ENCODE measurements around the gene BLCAP.
"Not testable (repeated sequence)": the region's sequence is repeated elsewhere in the genome, so short reads cannot be mapped to it uniquely, and the experiment has no call there.

Gene BLCAP, protein sequence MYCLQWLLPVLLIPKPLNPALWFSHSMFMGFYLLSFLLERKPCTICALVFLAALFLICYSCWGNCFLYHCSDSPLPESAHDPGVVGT

DNA sequence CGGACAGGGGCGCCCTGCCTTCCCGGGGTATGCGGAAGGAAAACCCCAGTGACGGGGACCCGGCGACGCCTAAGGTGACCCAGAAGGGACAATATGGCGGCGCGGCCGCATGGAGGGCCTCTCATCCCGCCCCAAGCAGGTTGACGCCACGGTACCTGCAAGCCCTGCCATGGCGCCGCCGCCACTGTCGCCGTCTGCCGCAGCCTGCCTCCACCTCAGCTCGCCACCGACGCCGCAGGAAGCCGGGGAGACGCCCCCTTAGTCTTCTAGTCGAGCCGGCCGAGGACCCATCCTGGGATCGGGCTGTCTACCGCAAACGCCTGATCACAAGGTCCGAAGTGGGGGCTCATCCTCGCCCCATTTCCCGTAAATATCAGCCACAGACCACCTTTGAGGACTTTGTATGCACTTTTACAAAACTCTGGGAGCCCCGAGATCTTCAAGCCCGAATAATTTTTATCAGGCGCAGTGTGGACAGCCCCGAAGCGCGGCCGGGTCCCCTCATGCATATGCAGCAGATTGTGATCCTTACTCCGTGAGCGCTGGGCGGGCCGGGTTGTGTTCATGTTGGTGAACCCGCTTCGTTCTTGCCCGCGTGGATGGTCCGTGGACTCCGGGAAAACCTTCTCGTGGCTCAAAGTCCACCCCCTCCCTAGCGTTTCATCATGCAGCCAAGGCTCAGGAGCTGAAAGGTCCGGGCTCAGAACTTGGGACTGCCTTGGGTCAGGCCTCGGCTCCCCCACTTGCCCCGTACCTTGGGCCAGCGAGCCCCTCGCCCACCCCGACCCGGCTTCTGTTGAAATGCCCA, at the start of gene BLCAP:
Gene BLCAP (minus strand): TSS at position 239 of the 808 bp plus-strand sequence. CDS start 8,702 bp downstream, outside the sequence.
- no peaks in the 10 kb centered on the region for H3K9me3 ChIP-seq (ENCODE audit: control insufficient read depth, insufficient read depth, low read depth, low read length)
- peaks cover 5% of the 10 kb centered on the region; the same call in 1 of the 2 replicates for H3K36me3 ChIP-seq (ENCODE audit: control insufficient read depth, insufficient read depth, low read length)
- H3K27ac ChIP-seq (ENCODE audit: low read depth, low read length) = peak within 1 kb of the TSS; percentile 100
- peak within 1 kb of the TSS; percentile 91 for H3K4me3 ChIP-seq (ENCODE audit: low read depth, low read length)
- peak within 1 kb of the TSS; percentile 100 for H3K9ac ChIP-seq (ENCODE audit: low read length)
- H3K27me3 ChIP-seq (ENCODE audit: control insufficient read depth, insufficient read depth, low read length) = no peaks in the 10 kb centered on the region
- H3K4me1 ChIP-seq (ENCODE audit: control insufficient read depth, insufficient read depth, low read length) = peaks cover 38% of the 10 kb centered on the region

GRCh38 chr20:37577436-37577835, 49.8 kb upstream of the BLCAP start:
- H3K27ac ChIP-seq (ENCODE audit: low read depth, low read length); H3K36me3 ChIP-seq (ENCODE audit: control insufficient read depth, insufficient read depth, low read length); H3K27me3 ChIP-seq (ENCODE audit: control insufficient read depth, insufficient read depth, low read length); H3K4me1 ChIP-seq (ENCODE audit: control insufficient read depth, insufficient read depth, low read length); H3K9ac ChIP-seq (ENCODE audit: low read length); H3K9me3 ChIP-seq (ENCODE audit: control insufficient read depth, insufficient read depth, low read depth, low read length); H3K4me3 ChIP-seq (ENCODE audit: low read depth, low read length): not testable (repeated sequence)

DNA sequence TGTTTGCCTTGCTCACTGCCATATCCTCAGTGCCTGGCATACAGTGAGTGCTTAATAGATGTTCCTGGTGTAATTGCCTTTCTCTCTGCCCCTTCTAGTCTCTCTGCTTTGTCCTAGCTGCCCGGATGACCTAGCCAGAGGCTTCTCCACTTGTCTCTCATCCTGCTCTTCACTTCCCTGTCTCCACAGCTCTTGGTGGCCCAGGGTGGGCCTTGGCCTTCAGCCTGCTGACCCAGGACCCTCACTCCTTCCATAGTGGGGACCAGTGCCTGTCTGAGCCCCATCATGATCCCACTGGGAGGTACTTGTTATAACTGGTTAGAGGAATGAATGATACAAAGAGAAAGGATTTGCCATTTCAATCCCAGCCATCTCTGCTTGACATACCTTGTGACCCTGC, 49.2 kb upstream of the BLCAP start:
- no peaks in the 10 kb centered on the region for H3K27me3 ChIP-seq (ENCODE audit: control insufficient read depth, insufficient read depth, low read length)
- no peak overlapping the region for H3K4me3 ChIP-seq (ENCODE audit: low read depth, low read length)
- H3K4me1 ChIP-seq (ENCODE audit: control insufficient read depth, insufficient read depth, low read length) = peaks cover 4% of the 10 kb centered on the region; the same call in 1 of the 2 replicates
- H3K27ac ChIP-seq (ENCODE audit: low read depth, low read length) = no peak overlapping the region
- H3K36me3 ChIP-seq (ENCODE audit: control insufficient read depth, insufficient read depth, low read length) = no peaks in the 10 kb centered on the region
- no peak overlapping the region for H3K9ac ChIP-seq (ENCODE audit: low read length)
- H3K9me3 ChIP-seq (ENCODE audit: control insufficient read depth, insufficient read depth, low read depth, low read length) = no peaks in the 10 kb centered on the region

GRCh38 chr20:37575884-37576283, 48.2 kb upstream of the BLCAP start:
- H3K27ac ChIP-seq (ENCODE audit: low read depth, low read length) = no peak overlapping the region
- peaks cover 4% of the 10 kb centered on the region; the same call in 1 of the 2 replicates for H3K4me1 ChIP-seq (ENCODE audit: control insufficient read depth, insufficient read depth, low read length)
- no peak overlapping the region for H3K4me3 ChIP-seq (ENCODE audit: low read depth, low read length)
- no peaks in the 10 kb centered on the region for H3K27me3 ChIP-seq (ENCODE audit: control insufficient read depth, insufficient read depth, low read length)
- H3K9ac ChIP-seq (ENCODE audit: low read length) = no peak overlapping the region
- H3K36me3 ChIP-seq (ENCODE audit: control insufficient read depth, insufficient read depth, low read length) = no peaks in the 10 kb centered on the region
- no peaks in the 10 kb centered on the region for H3K9me3 ChIP-seq (ENCODE audit: control insufficient read depth, insufficient read depth, low read depth, low read length)

DNA sequence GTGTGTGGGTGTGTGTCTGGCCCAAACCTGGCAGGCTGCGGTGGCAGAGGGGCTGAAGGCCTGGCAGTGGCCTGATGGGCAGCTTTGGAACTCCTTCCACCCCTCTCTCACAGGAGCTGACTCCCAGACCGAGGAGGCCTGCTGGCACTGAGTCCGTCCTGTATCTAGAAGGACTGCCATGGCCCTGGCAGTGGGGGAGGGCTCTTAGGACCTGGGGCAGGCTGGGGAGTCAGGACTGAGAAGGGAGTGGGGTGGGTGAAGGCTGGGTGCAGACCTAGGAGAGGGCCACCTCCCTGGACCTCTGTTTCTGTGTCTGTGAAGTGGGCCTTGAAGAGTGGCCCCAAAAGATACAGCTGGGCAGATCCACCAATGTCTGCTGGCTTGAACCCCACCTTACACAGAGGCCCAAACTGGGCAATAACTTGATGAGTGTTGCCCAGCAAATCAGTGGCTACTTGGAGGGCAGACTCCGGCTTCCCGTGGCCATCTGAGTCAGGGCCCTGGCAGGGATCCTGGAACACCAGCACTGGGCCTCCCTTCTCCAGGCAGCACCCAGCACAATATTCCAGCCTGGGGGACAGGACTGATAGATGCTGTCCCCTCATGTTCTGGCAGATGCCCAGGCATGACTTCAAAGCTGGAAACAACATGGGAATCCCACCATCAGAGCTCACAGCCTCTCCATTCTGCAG, 46.7 kb upstream of the BLCAP start:
- Histone ChIP-seq H3K9me3 (ENCODE audit: control insufficient read depth, insufficient read depth, low read depth, low read length) (no peaks in the 10 kb centered on the region), H3K27ac (ENCODE audit: low read depth, low read length) (no peak overlapping the region), H3K9ac (ENCODE audit: low read length) (no peak overlapping the region), H3K4me1 (ENCODE audit: control insufficient read depth, insufficient read depth, low read length) (peaks cover 4% of the 10 kb centered on the region; the same call in 1 of the 2 replicates), H3K27me3 (ENCODE audit: control insufficient read depth, insufficient read depth, low read length) (no peaks in the 10 kb centered on the region), H3K4me3 (ENCODE audit: low read depth, low read length) (no peak overlapping the region), H3K36me3 (ENCODE audit: control insufficient read depth, insufficient read depth, low read length) (no peaks in the 10 kb centered on the region)

DNA sequence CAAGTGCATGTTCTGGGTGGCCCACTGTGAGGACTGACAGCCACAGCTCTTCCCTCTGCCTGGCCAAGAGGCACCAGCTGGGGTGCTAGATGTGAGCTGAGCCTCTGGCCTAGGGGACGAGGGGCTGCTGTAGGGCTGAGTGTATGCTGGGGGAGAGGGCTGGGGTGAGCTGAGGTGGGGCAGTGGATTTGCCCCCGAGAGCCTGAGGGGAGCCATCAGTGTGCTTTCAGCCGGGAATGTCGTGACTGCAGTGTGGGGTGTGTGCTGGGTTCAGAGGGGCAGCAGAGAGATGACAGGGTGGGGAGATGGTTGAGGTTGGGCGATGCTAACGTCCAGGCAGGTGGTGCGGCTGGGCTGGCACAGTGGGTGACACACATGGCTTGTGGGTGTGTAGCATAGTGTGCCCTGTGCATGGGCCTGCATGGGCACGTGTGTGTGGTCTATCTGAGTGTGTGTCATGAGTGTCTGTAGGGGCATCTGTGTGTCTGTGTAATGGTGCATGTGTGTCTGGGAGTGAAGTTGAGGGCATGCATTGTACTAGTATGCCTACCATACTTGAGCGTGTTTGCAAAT, 46.0 kb upstream of the BLCAP start:
- Histone ChIP-seq H3K27me3 (ENCODE audit: control insufficient read depth, insufficient read depth, low read length) (no peaks in the 10 kb centered on the region), H3K36me3 (ENCODE audit: control insufficient read depth, insufficient read depth, low read length) (no peaks in the 10 kb centered on the region), H3K9ac (ENCODE audit: low read length) (no peak overlapping the region), H3K9me3 (ENCODE audit: control insufficient read depth, insufficient read depth, low read depth, low read length) (no peaks in the 10 kb centered on the region), H3K27ac (ENCODE audit: low read depth, low read length) (no peak overlapping the region), H3K4me3 (ENCODE audit: low read depth, low read length) (no peak overlapping the region), H3K4me1 (ENCODE audit: control insufficient read depth, insufficient read depth, low read length) (peaks cover 4% of the 10 kb centered on the region; the same call in 1 of the 2 replicates)

- no peaks in the 10 kb centered on the region for H3K27me3 ChIP-seq (ENCODE audit: control insufficient read depth, insufficient read depth, low read length)
These were observed 43.4 kb upstream of the BLCAP start for GRCh38 chr20:37571033-37571432.

DNA sequence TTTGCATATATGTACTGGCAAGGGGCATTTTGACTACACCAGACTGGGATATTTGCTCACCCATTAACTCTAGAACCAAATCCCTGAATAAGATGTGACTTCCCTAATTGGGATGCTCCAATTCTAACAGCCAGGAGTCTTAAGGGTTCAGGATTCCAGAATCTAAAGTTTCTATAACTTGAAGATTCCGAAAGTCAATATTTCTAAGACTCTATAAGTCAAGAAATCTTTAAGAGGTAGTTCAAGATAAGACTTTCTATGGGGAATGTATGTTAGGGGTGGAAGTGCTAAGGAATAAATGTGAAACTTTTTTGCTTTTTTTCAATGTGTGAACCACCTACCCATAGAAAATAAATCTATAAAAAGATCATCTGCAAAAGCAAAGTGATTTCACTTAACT, 42.7 kb upstream of the BLCAP start:
- Histone ChIP-seq H3K9me3 (ENCODE audit: control insufficient read depth, insufficient read depth, low read depth, low read length) (no peaks in the 10 kb centered on the region), H3K27ac (ENCODE audit: low read depth, low read length) (no peak overlapping the region), H3K27me3 (ENCODE audit: control insufficient read depth, insufficient read depth, low read length) (no peaks in the 10 kb centered on the region), H3K36me3 (ENCODE audit: control insufficient read depth, insufficient read depth, low read length) (no peaks in the 10 kb centered on the region), H3K4me3 (ENCODE audit: low read depth, low read length) (no peak overlapping the region), H3K4me1 (ENCODE audit: control insufficient read depth, insufficient read depth, low read length) (peaks cover 22% of the 10 kb centered on the region), H3K9ac (ENCODE audit: low read length) (no peak overlapping the region)

More at GRCh38 chr20:37571033-37571432, 43.4 kb upstream of the BLCAP start:
- H3K4me1 ChIP-seq (ENCODE audit: control insufficient read depth, insufficient read depth, low read length) = peaks cover 22% of the 10 kb centered on the region
- no peak overlapping the region for H3K4me3 ChIP-seq (ENCODE audit: low read depth, low read length)
- no peaks in the 10 kb centered on the region for H3K9me3 ChIP-seq (ENCODE audit: control insufficient read depth, insufficient read depth, low read depth, low read length)
- no peak overlapping the region for H3K27ac ChIP-seq (ENCODE audit: low read depth, low read length)
- H3K9ac ChIP-seq (ENCODE audit: low read length) = no peak overlapping the region
- no peaks in the 10 kb centered on the region for H3K36me3 ChIP-seq (ENCODE audit: control insufficient read depth, insufficient read depth, low read length)

GRCh38 chr20:37567671-37568588, 40.3 kb upstream of the BLCAP start:
- Histone ChIP-seq H3K27ac (ENCODE audit: low read depth, low read length) (no peak overlapping the region), H3K4me3 (ENCODE audit: low read depth, low read length) (peak overlapping the region; percentile 48), H3K9me3 (ENCODE audit: control insufficient read depth, insufficient read depth, low read depth, low read length) (no peaks in the 10 kb centered on the region), H3K9ac (ENCODE audit: low read length) (peak overlapping the region; percentile 22), H3K4me1 (ENCODE audit: control insufficient read depth, insufficient read depth, low read length) (peaks cover 26% of the 10 kb centered on the region), H3K36me3 (ENCODE audit: control insufficient read depth, insufficient read depth, low read length) (no peaks in the 10 kb centered on the region), H3K27me3 (ENCODE audit: control insufficient read depth, insufficient read depth, low read length) (peaks cover 6% of the 10 kb centered on the region)

DNA sequence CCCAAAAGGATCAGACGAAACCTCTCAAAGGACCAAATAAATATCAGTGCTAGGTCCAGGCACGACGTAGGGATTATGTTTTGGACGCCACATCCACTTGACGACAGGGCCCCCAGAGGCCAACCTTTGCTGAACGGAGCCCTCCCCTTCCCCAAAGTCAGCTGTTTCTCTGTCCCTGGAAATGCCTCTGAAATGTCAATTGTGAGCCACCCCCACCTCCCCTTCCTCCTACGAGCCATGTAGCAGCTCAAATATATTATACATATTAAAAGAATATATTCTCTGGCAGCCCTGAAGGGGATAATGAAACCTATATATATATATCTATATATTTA, 39.6 kb upstream of the BLCAP start:
- Histone ChIP-seq H3K27me3 (ENCODE audit: control insufficient read depth, insufficient read depth, low read length) (peaks cover 6% of the 10 kb centered on the region), H3K9me3 (ENCODE audit: control insufficient read depth, insufficient read depth, low read depth, low read length) (no peaks in the 10 kb centered on the region), H3K4me3 (ENCODE audit: low read depth, low read length) (peak overlapping the region; percentile 22; the same call in 1 of the 2 replicates), H3K4me1 (ENCODE audit: control insufficient read depth, insufficient read depth, low read length) (peaks cover 26% of the 10 kb centered on the region), H3K36me3 (ENCODE audit: control insufficient read depth, insufficient read depth, low read length) (no peaks in the 10 kb centered on the region), H3K27ac (ENCODE audit: low read depth, low read length) (no peak overlapping the region), H3K9ac (ENCODE audit: low read length) (no peak overlapping the region)

Measured in HUES6 (cell line).